Measurements from ENCODE around the gene C2CD3.

Gene C2CD3

DNA sequence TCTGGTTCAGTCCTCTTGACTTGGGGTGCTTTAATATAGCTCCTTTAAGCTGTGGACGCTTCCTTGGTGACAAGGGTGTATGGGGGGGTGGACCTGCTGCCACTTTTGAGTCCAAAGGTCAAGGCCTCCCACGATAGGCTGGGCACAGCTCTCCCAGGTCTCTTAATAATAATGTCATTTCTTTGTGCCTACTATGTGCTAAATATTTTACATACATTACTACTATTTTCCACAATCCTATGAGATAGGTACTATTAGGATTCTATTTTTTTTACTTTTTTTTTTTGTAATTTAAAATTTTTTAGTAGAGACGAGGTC lies 161.6 kb downstream of the C2CD3 start:
- TF ChIP-seq, protein P1, sequence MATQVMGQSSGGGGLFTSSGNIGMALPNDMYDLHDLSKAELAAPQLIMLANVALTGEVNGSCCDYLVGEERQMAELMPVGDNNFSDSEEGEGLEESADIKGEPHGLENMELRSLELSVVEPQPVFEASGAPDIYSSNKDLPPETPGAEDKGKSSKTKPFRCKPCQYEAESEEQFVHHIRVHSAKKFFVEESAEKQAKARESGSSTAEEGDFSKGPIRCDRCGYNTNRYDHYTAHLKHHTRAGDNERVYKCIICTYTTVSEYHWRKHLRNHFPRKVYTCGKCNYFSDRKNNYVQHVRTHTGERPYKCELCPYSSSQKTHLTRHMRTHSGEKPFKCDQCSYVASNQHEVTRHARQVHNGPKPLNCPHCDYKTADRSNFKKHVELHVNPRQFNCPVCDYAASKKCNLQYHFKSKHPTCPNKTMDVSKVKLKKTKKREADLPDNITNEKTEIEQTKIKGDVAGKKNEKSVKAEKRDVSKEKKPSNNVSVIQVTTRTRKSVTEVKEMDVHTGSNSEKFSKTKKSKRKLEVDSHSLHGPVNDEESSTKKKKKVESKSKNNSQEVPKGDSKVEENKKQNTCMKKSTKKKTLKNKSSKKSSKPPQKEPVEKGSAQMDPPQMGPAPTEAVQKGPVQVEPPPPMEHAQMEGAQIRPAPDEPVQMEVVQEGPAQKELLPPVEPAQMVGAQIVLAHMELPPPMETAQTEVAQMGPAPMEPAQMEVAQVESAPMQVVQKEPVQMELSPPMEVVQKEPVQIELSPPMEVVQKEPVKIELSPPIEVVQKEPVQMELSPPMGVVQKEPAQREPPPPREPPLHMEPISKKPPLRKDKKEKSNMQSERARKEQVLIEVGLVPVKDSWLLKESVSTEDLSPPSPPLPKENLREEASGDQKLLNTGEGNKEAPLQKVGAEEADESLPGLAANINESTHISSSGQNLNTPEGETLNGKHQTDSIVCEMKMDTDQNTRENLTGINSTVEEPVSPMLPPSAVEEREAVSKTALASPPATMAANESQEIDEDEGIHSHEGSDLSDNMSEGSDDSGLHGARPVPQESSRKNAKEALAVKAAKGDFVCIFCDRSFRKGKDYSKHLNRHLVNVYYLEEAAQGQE (IDR thresholded peaks at IDR 0.05; ENCODE audit: insufficient read depth in 1 of 2, low read depth in 2 of 2, low read length in 2 of 2) = no peak
- no peak for TF ChIP-seq POLR2AphosphoS5 (IDR thresholded peaks at IDR 0.05; ENCODE audit: low read depth, low read length)
- TF ChIP-seq SIN3A (IDR thresholded peaks at IDR 0.05; ENCODE audit: borderline replicate concordance, insufficient read depth, low read length) = no peak
- TF ChIP-seq TAF1 (IDR thresholded peaks at IDR 0.05; ENCODE audit: borderline replicate concordance, insufficient read depth, low read length) = no peak
- TF ChIP-seq FOXP2 (optimal IDR thresholded peaks at IDR 0.05; ENCODE audit: borderline replicate concordance, extremely low read depth, extremely low read length, insufficient read depth) = no peak

DNA sequence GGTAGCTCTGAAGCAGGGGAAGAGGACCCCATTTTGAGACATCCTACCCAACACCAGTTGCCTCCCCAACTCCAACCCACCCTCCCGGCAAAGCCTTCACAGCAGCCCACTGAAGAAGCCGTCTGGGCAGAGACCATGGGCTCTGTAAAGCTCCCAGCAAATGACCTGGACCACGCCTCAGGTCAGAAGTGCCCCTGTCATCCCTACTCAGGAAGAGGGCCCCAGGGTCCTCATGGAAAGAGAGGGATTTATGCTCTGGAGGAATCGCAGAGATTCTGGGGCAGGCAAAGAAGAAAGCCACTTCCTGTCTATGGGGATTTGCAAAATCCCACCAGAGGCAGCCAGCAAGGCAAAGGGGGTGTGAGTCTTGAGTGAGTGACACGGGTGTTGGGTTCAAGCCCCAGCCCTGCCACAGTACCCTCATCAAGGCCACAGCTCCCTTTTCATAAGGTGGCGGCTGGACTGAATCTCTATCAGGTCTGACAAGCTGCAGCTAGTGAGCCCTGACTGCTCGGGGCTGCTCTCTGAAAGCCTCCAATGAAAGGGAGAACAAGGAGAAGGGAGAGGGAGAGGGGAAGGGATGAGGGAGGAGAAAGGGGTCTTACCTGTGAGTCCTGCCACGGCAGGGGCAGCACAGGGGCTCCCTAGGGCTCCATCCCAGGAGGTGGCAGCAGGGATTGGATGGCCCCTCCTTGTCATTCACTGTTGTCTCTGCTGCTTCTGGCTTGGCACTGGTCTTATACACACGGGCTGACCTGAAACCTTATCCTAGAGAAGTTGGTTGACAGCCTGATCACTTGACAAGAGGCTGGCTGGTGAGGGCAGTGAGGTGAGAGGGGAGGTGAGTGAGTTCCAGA lies 162.2 kb downstream of the C2CD3 start, which contains the start of gene UCP3:
Gene UCP3, minus strand, starts transcription at position 713 of the 857 bp plus-strand sequence. CDS start 2,043 bp downstream, outside the sequence.
- TF ChIP-seq TAF1 (IDR thresholded peaks at IDR 0.05; ENCODE audit: borderline replicate concordance, insufficient read depth, low read length) = no peak
- no peak for TF ChIP-seq SIN3A (IDR thresholded peaks at IDR 0.05; ENCODE audit: borderline replicate concordance, insufficient read depth, low read length)
- TF ChIP-seq POLR2AphosphoS5 (IDR thresholded peaks at IDR 0.05; ENCODE audit: low read depth, low read length) = no peak
- TF ChIP-seq FOXP2 (optimal IDR thresholded peaks at IDR 0.05; ENCODE audit: borderline replicate concordance, extremely low read depth, extremely low read length, insufficient read depth) = no peak
- TF ChIP-seq, protein P1 (IDR thresholded peaks at IDR 0.05; ENCODE audit: insufficient read depth in 1 of 2, low read depth in 2 of 2, low read length in 2 of 2) = no peak

DNA sequence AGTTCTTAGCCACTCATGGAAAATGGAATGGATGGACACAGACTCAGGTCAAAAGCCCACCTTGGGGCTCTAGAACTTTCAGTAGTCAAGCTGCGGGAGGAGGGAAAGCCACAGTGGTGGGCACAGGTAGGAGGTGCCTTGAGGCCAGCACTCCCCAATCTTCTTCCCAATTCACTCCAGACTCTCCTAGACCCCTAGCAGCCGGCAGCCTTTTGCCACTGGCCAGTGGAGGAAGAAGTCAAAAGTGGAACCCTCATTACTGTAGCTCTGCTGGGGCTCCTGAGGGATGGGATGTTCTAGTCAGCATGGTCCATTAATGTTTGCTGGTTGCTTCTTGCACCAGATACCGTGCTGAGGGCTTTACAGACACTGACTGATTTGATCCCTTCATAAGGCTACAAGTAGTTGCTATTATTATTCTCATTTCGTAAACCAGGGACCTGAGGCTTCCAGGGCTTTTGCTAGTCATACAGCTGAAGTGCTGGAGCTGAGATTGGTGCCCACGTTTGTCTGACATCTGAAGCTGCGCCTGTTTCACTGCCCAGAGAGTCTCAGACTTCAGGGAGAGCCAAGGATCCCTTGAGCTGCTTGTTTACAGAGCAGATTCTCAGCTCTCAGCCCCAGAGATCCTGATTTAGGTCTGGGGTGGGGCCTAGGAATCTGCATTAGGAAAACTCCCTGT lies 163.0 kb downstream of the C2CD3 start:
- TF ChIP-seq, protein P1 (IDR thresholded peaks at IDR 0.05; ENCODE audit: insufficient read depth in 1 of 2, low read depth in 2 of 2, low read length in 2 of 2) = no peak
- no peak for TF ChIP-seq FOXP2 (optimal IDR thresholded peaks at IDR 0.05; ENCODE audit: borderline replicate concordance, extremely low read depth, extremely low read length, insufficient read depth)
- no peak for TF ChIP-seq SIN3A (IDR thresholded peaks at IDR 0.05; ENCODE audit: borderline replicate concordance, insufficient read depth, low read length)
- no peak for TF ChIP-seq POLR2AphosphoS5 (IDR thresholded peaks at IDR 0.05; ENCODE audit: low read depth, low read length)
- TF ChIP-seq TAF1 (IDR thresholded peaks at IDR 0.05; ENCODE audit: borderline replicate concordance, insufficient read depth, low read length) = no peak

DNA sequence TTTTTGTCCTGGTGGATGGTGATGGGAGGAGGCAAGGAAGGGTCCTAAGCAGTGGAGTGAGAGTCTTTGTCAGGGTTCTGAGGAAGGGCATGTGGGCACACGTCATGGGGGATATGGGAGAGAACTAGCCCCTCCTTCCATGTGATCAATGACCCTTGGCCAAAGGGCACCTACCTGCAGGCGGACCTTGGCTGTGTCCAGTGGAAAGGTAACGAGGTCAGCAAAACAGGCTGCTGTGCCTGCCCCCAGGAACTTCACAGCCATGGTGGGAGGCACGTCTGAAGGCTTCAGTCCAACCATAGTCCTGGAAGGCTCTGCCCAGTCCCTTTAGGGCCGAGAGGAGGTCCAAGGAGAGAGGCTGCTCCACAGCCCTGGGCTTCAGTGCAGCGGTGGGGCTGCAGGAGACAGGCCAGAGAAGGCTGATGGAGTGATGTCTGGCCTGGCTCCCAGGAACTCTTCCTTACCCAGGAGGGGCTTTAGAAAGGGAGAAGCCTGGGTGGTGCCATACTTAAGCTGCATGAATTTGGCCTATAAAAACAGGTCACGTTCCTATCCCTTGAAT lies 164.0 kb downstream of the C2CD3 start:
- no peak for TF ChIP-seq TAF1 (IDR thresholded peaks at IDR 0.05; ENCODE audit: borderline replicate concordance, insufficient read depth, low read length)
- no peak for TF ChIP-seq SIN3A (IDR thresholded peaks at IDR 0.05; ENCODE audit: borderline replicate concordance, insufficient read depth, low read length)
- TF ChIP-seq, protein P1 (IDR thresholded peaks at IDR 0.05; ENCODE audit: insufficient read depth in 1 of 2, low read depth in 2 of 2, low read length in 2 of 2) = no peak
- no peak for TF ChIP-seq POLR2AphosphoS5 (IDR thresholded peaks at IDR 0.05; ENCODE audit: low read depth, low read length)
- no peak for TF ChIP-seq FOXP2 (optimal IDR thresholded peaks at IDR 0.05; ENCODE audit: borderline replicate concordance, extremely low read depth, extremely low read length, insufficient read depth)
